HUES6 (cell line): ENCODE data around the gene DENND10.
"Not testable (repeated sequence)": the region's sequence is repeated elsewhere in the genome, so short reads cannot be mapped to it uniquely, and the experiment has no call there.

Source experiments
- H3K27ac ChIP-seq: 2 replicates; pipeline ENCODE4 v1.7.0; 2013; ENCODE audit warnings: low read depth, mild to moderate bottlenecking, low read length, inconsistent platforms
- H3K27me3 ChIP-seq: 2 replicates; pipeline ENCODE4 v1.6.1; 2013; ENCODE audit warnings: low read length; ENCODE audit not compliant: control insufficient read depth, insufficient read depth
- H3K36me3 ChIP-seq: 2 replicates; pipeline ENCODE4 v1.6.1; 2013; ENCODE audit warnings: low read length; ENCODE audit not compliant: control insufficient read depth, insufficient read depth
- H3K4me1 ChIP-seq: 2 replicates; pipeline ENCODE4 v1.6.1; 2013; ENCODE audit warnings: low read length; ENCODE audit not compliant: control insufficient read depth, insufficient read depth
- H3K4me3 ChIP-seq: 2 replicates; pipeline ENCODE4 v1.5.1; 2013; ENCODE audit warnings: low read depth, low read length
- H3K9ac ChIP-seq: one replicate; pipeline ENCODE4 v1.6.1; 2013; ENCODE audit warnings: mild to moderate bottlenecking, low read length
- H3K9me3 ChIP-seq: 2 replicates; pipeline ENCODE4 v1.6.1; 2013; ENCODE audit warnings: low read depth, low read length; ENCODE audit not compliant: control insufficient read depth, insufficient read depth

The DENND10 gene

GRCh38 chr10:119079599-119080520 is 24.1 kb upstream of the DENND10 start:
- no peaks in the 10 kb centered on the region for H3K27me3 ChIP-seq
- peak overlapping the region; percentile 99 for H3K9ac ChIP-seq
- 0 out of 2 replicates have a peak, but pooled peaks cover 5% of the 10 kb centered on the region for H3K4me1 ChIP-seq

GRCh38 chr10:119080521-119081259 is 23.2 kb upstream of the DENND10 start, which contains the start of gene EIF3A:
TSS of gene EIF3A (minus strand) at chr10:119080817. CDS start at chr10:119080676, 141 bp downstream.
- Histone ChIP-seq H3K9ac (peak within 1 kb of the TSS; percentile 99), H3K4me3 (peak within 1 kb of the TSS; percentile 73), H3K27me3 (no peaks in the 10 kb centered on the region), H3K4me1 (0 out of 2 replicates have a peak, but pooled peaks cover 5% of the 10 kb centered on the region), H3K36me3 (peaks cover 23% of the 10 kb centered on the region), H3K9me3 (no peaks in the 10 kb centered on the region), H3K27ac (peak within 1 kb of the TSS; percentile 100)

More at GRCh38 chr10:119079599-119080520, 24.1 kb upstream of the DENND10 start:
- Histone ChIP-seq H3K36me3 (peaks cover 23% of the 10 kb centered on the region), H3K4me3 (peak overlapping the region; percentile 73), H3K27ac (peak overlapping the region; percentile 100), H3K9me3 (no peaks in the 10 kb centered on the region)

- no peaks in the 10 kb centered on the region for H3K4me1 ChIP-seq
- no peaks in the 10 kb centered on the region for H3K27me3 ChIP-seq
- no peak overlapping the region for H3K4me3 ChIP-seq
- H3K27ac ChIP-seq = no peak overlapping the region
- H3K9ac ChIP-seq = no peak overlapping the region
- no peaks in the 10 kb centered on the region for H3K9me3 ChIP-seq
- H3K36me3 ChIP-seq = no peaks in the 10 kb centered on the region
Measured at GRCh38 chr10:119084896-119085295, 19.0 kb upstream of the DENND10 start.

GRCh38 chr10:119087271-119087882 is 16.5 kb upstream of the DENND10 start:
- H3K9me3 ChIP-seq = no peaks in the 10 kb centered on the region
- no peaks in the 10 kb centered on the region for H3K27me3 ChIP-seq
- H3K36me3 ChIP-seq = no peaks in the 10 kb centered on the region
- H3K4me1 ChIP-seq = no peaks in the 10 kb centered on the region
- no peak overlapping the region for H3K4me3 ChIP-seq
- no peak overlapping the region for H3K27ac ChIP-seq
- no peak overlapping the region for H3K9ac ChIP-seq

- no peaks in the 10 kb centered on the region for H3K36me3 ChIP-seq
- no peaks in the 10 kb centered on the region for H3K27me3 ChIP-seq
- no peaks in the 10 kb centered on the region for H3K9me3 ChIP-seq
- H3K4me3 ChIP-seq = no peak overlapping the region
- H3K4me1 ChIP-seq = peaks cover 3% of the 10 kb centered on the region; the same call in 1 of the 2 replicates
- H3K27ac ChIP-seq = no peak overlapping the region
- no peak overlapping the region for H3K9ac ChIP-seq
Measured at GRCh38 chr10:119090026-119090795, 13.7 kb upstream of the DENND10 start.

- peaks cover 3% of the 10 kb centered on the region; the same call in 1 of the 2 replicates for H3K4me1 ChIP-seq
- H3K27me3 ChIP-seq = no peaks in the 10 kb centered on the region
- no peaks in the 10 kb centered on the region for H3K9me3 ChIP-seq
- H3K27ac ChIP-seq = no peak overlapping the region
- H3K9ac ChIP-seq = no peak overlapping the region
- H3K4me3 ChIP-seq = no peak overlapping the region
- H3K36me3 ChIP-seq = no peaks in the 10 kb centered on the region
Measured at GRCh38 chr10:119090968-119091367, 12.9 kb upstream of the DENND10 start.

- Histone ChIP-seq H3K9me3 (no peaks in the 10 kb centered on the region), H3K27me3 (no peaks in the 10 kb centered on the region), H3K36me3 (no peaks in the 10 kb centered on the region), H3K9ac (no peak overlapping the region), H3K4me3 (no peak overlapping the region), H3K27ac (no peak overlapping the region), H3K4me1 (peaks cover 3% of the 10 kb centered on the region; the same call in 1 of the 2 replicates)
Measured at GRCh38 chr10:119095640-119096039, 8.3 kb upstream of the DENND10 start.

GRCh38 chr10:119096641-119097415 is 7.1 kb upstream of the DENND10 start:
- H3K36me3 ChIP-seq, H3K9me3 ChIP-seq, H3K4me3 ChIP-seq, H3K27me3 ChIP-seq, H3K9ac ChIP-seq, H3K4me1 ChIP-seq, H3K27ac ChIP-seq: not testable (repeated sequence)

GRCh38 chr10:119098576-119098975 is 5.3 kb upstream of the DENND10 start:
- no peaks in the 10 kb centered on the region for H3K9me3 ChIP-seq
- no peak overlapping the region for H3K4me3 ChIP-seq
- H3K27me3 ChIP-seq = no peaks in the 10 kb centered on the region
- H3K4me1 ChIP-seq = peaks cover 5% of the 10 kb centered on the region
- H3K9ac ChIP-seq = no peak overlapping the region
- H3K27ac ChIP-seq = no peak overlapping the region
- no peaks in the 10 kb centered on the region for H3K36me3 ChIP-seq
